IMR-90 (cell line): Measurements from ENCODE around the gene NLGN3. TPM values are rescaled to one million over a fixed set of nuclear protein-coding genes. Genes with fewer than 3 reads are reported as not detected.

Source experiments
- ATAC-seq: fragments of 200-7000 bp; cut with Tn5 transposase; 2 replicates; pipeline ENCODE4 v1.9.1; 2020; ENCODE audit warnings: low read depth, mild to moderate bottlenecking, moderate library complexity
- BruUV-seq: library from RNA; stranded (reverse); fragments of 400-500 nt; replicated peaks from 2 replicates; lab custom pipeline; 2021; lab: Mats Ljungman, UMichigan
- CTCF ChIA-PET: fragments of 300-600 bp; formaldehyde crosslinking; extraction: SDS; loops from one replicate; lab custom pipeline; 2021; ENCODE audit warnings: antibody characterized with exemption; lab: Yijun Ruan, JAX
- POLR2A ChIA-PET: fragments of 300-600 bp; sonication (Branson Sonifier 250); formaldehyde crosslinking; loops from one replicate; lab custom pipeline; 2022; ENCODE audit warnings: antibody characterized with exemption; ENCODE audit not compliant: unreplicated experiment; lab: Charles Lee
- DNase-seq: peaks from one replicate; pipeline ENCODE4 v3.0.0; 2013
- H2AFZ ChIP-seq: replicated peaks from 2 replicates; pipeline ENCODE3; 2013; ENCODE audit warnings: low read length, mild to moderate bottlenecking; ENCODE audit not compliant: poor library complexity
- H2AK5ac ChIP-seq: 2 replicates; pipeline ENCODE4 v1.6.1; 2013; ENCODE audit warnings: low read depth, low read length, inconsistent platforms
- H2AK9ac ChIP-seq: replicated peaks from 2 replicates; pipeline ENCODE3; 2013; ENCODE audit warnings: mild to moderate bottlenecking, low read depth, low read length, moderate library complexity; ENCODE audit not compliant: poor library complexity
- H2BK120ac ChIP-seq: 2 replicates; pipeline ENCODE4 v1.6.1; 2013; ENCODE audit warnings: low read depth, low read length, inconsistent platforms
- H2BK15ac ChIP-seq: 3 replicates; pipeline ENCODE4 v1.6.1; 2013; ENCODE audit warnings: low read depth, low read length, inconsistent platforms
- H2BK20ac ChIP-seq: 2 replicates; pipeline ENCODE4 v1.6.1; 2013; ENCODE audit warnings: low read depth, mild to moderate bottlenecking, inconsistent platforms, low read length, moderate library complexity
- H2BK5ac ChIP-seq: 2 replicates; pipeline ENCODE4 v1.6.1; 2013; ENCODE audit warnings: mild to moderate bottlenecking, low read depth, low read length, inconsistent platforms; ENCODE audit not compliant: poor library complexity, severe bottlenecking
- H3K14ac ChIP-seq: replicated peaks from 2 replicates; pipeline ENCODE4 v1.6.1; 2013; ENCODE audit warnings: low read depth, low read length, inconsistent platforms
- H3K18ac ChIP-seq: 2 replicates; pipeline ENCODE4 v1.6.1; 2013; ENCODE audit warnings: low read depth, low read length, control low read depth
- H3K23ac ChIP-seq: 2 replicates; pipeline ENCODE4 v1.6.1; 2013; ENCODE audit warnings: low read depth, low read length, inconsistent platforms
- H3K27ac ChIP-seq: 2 replicates; pipeline ENCODE4 v1.5.1; 2013; ENCODE audit warnings: mild to moderate bottlenecking, control low read depth, low read length; ENCODE audit not compliant: insufficient read depth
- H3K27me3 ChIP-seq: 2 replicates; pipeline ENCODE4 v1.6.1; 2013; ENCODE audit warnings: low read length; ENCODE audit not compliant: control insufficient read depth, insufficient read depth
- H3K36me3 ChIP-seq: 2 replicates; pipeline ENCODE4 v1.6.1; 2013; ENCODE audit warnings: low read length, mixed read lengths; ENCODE audit not compliant: control insufficient read depth, insufficient read depth
- H3K4ac ChIP-seq: 2 replicates; pipeline ENCODE4 v1.6.1; 2013; ENCODE audit warnings: low read depth, low read length, inconsistent platforms
- H3K4me1 ChIP-seq: 2 replicates; pipeline ENCODE4 v1.6.1; 2013; ENCODE audit warnings: low read length, mixed read lengths; ENCODE audit not compliant: control insufficient read depth, insufficient read depth
- H3K4me2 ChIP-seq: 2 replicates; pipeline ENCODE4 v1.6.1; 2013; ENCODE audit warnings: low read depth, mild to moderate bottlenecking, control low read depth, low read length, moderate library complexity
- H3K4me3 ChIP-seq: 2 replicates; pipeline ENCODE4 v1.5.1; 2013; ENCODE audit warnings: low read depth, mild to moderate bottlenecking, control low read depth, low read length, moderate library complexity; ENCODE audit not compliant: insufficient read depth
- H3K56ac ChIP-seq: 2 replicates; pipeline ENCODE4 v1.6.1; 2013; ENCODE audit warnings: low read length, inconsistent platforms; ENCODE audit not compliant: insufficient read depth; ENCODE audit errors: extremely low read depth
- H3K79me1 ChIP-seq, 2 experiments: 2 replicates each; pipeline ENCODE4 v1.6.1; 2013; ENCODE audit warnings: low read length in 2 of 2, inconsistent platforms in 1 of 2, low read depth in 1 of 2
- H3K9ac ChIP-seq: 2 replicates; pipeline ENCODE4 v1.6.1; 2013; ENCODE audit warnings: low read depth, low read length, control low read depth
- H3K9me1 ChIP-seq: 2 replicates; pipeline ENCODE4 v1.6.1; 2013; ENCODE audit warnings: low read length, inconsistent platforms; ENCODE audit not compliant: insufficient read depth
- H3K9me3 ChIP-seq: 2 replicates; pipeline ENCODE4 v1.6.1; 2013; ENCODE audit warnings: low read length; ENCODE audit not compliant: control insufficient read depth, insufficient read depth
- H4K20me1 ChIP-seq: 2 replicates; pipeline ENCODE4 v1.6.1; 2013; ENCODE audit warnings: low read length, inconsistent platforms; ENCODE audit not compliant: insufficient read depth
- H4K5ac ChIP-seq: 2 replicates; pipeline ENCODE4 v1.6.1; 2013; ENCODE audit warnings: mild to moderate bottlenecking, low read depth, low read length, control low read depth
- H4K8ac ChIP-seq, 2 experiments: 2 replicates each; pipeline ENCODE4 v1.6.1; 2013; ENCODE audit warnings: low read depth in 2 of 2, low read length in 2 of 2, control low read depth in 1 of 2, inconsistent platforms in 1 of 2
- H4K91ac ChIP-seq: 2 replicates; pipeline ENCODE4 v1.6.1; 2013; ENCODE audit warnings: low read depth, low read length, inconsistent platforms; ENCODE audit not compliant: insufficient read depth
- BHLHE40 ChIP-seq: fragments of 150-350 bp; IDR thresholded peaks from 2 replicates; pipeline ENCODE4 v1.6.1; 2016; ENCODE audit warnings: mild to moderate bottlenecking, low read depth, low read length
- CEBPB ChIP-seq: IDR thresholded peaks from 2 replicates; pipeline ENCODE4 v1.6.1; 2012; ENCODE audit warnings: low read depth, low read length, improper control_type of control experiment
- CHD1 ChIP-seq: IDR thresholded peaks from 2 replicates; pipeline ENCODE4 v1.6.1; 2012; ENCODE audit warnings: low read depth, low read length, improper control_type of control experiment
- FOS ChIP-seq: fragments of 150-350 bp; IDR thresholded peaks from 2 replicates; pipeline ENCODE4 v1.6.1; 2016; ENCODE audit warnings: low read depth, low read length
- MAZ ChIP-seq: IDR thresholded peaks from 2 replicates; pipeline ENCODE4 v1.6.1; 2012; ENCODE audit warnings: low read depth, mild to moderate bottlenecking, low read length, improper control_type of control experiment, moderate library complexity, borderline replicate concordance
- MXI1 ChIP-seq: IDR thresholded peaks from 2 replicates; pipeline ENCODE4 v1.6.1; 2012; ENCODE audit warnings: low read depth, mild to moderate bottlenecking, low read length, moderate library complexity, borderline replicate concordance
- NFE2L2 ChIP-seq: fragments of 150-350 bp; IDR thresholded peaks from 2 replicates; pipeline ENCODE4 v1.6.1; 2016; ENCODE audit warnings: low read depth, mild to moderate bottlenecking, low read length
- POLR2A ChIP-seq: IDR thresholded peaks from 2 replicates; pipeline ENCODE4 v1.6.1; 2012; ENCODE audit warnings: mild to moderate bottlenecking, low read depth, low read length
- SMC3 ChIP-seq: fragments of 150-350 bp; IDR thresholded peaks from 2 replicates; pipeline ENCODE4 v1.6.1; 2016; ENCODE audit warnings: low read depth, mild to moderate bottlenecking, antibody characterized with exemption, low read length, moderate library complexity
- WGBS, 2 experiments: methylation state at CpG; one replicate each; pipeline versions ENCODE4 v1.1.5 to v1.1.7; 2013; ENCODE audit warnings: missing lambda C conversion rate in 2 of 2; ENCODE audit not compliant: insufficient read length in 1 of 2; ENCODE audit errors: extremely low coverage in 2 of 2; 5-methylcytosine and 5-hydroxymethylcytosine counted together
- dilution Hi-C: fragments of 300-500 bp; cut with HindIII; formaldehyde crosslinking; loops from one replicate; pipeline ENCODE4 v1.14.3; 2018; ENCODE audit warnings: low sequenced_read_pairs; ENCODE audit not compliant: unreplicated experiment
- in situ Hi-C: fragments of 300-500 bp; cut with MboI; formaldehyde crosslinking; loops from 3 replicates; pipeline ENCODE4 v1.14.3; 2019; ENCODE audit warnings: low sequenced_read_pairs, inconsistent platforms, mixed read lengths
- intact Hi-C: fragments of 100-400 bp; cut with micrococcal nuclease; formaldehyde crosslinking; loops from 2 replicates; pipeline ENCODE4 v1.10.0; 2022
- polyA plus RNA-seq, 3 experiments: library from polyadenylated mRNA; depleted of rRNA; stranded (reverse); fragments of >200 nt; gene quantifications; 2 replicates each; pipeline ENCODE4 v1.2.3, GENCODE V29; 2012; ENCODE audit warnings: low replicate concordance in 1 of 3
- total RNA-seq: library from RNA; depleted of rRNA; stranded (reverse); fragments of >200 nt; gene quantifications from 2 replicates; pipeline ENCODE4 v1.2.3, GENCODE V29; 2012
- TF ChIP-seq, protein P1 (sequence below): fragments of 150-350 bp; IDR thresholded peaks from 2 replicates; pipeline ENCODE4 v1.6.1; 2016; ENCODE audit warnings: low read depth, mild to moderate bottlenecking, low read length, moderate library complexity, borderline replicate concordance
- TF ChIP-seq, protein P2 (sequence below): fragments of 150-350 bp; IDR thresholded peaks from 2 replicates; pipeline ENCODE4 v1.6.1; 2017; ENCODE audit warnings: mild to moderate bottlenecking, antibody characterized with exemption, low read length, low read depth

Gene NLGN3
- total and polyA plus RNA-seq, 2 of the 4 experiments (the other 2 are of a cell fraction), result 0.18 to 0.39 TPM

DNA sequence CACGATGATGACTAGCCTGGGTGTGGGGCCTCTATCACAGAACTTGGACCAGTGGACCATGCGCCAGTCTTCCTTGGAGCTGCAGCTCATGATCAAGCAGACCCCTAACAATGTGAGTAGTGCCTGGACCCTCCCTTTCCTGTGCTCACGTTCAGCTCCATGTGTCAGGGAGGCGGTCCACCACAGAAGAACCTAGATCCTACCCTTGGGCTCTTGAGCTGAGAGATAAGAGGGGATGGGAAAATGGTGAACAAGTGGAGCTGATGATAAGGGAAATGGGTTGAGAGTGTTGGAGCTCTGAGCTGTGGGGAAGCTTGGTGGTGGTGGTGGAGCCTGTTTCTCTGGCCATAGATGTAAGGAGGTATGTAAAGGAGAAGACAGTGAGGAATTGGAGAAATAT is 13.1 kb upstream of the NLGN3 start:
- Histone ChIP-seq H2AFZ (no peak overlapping the region), H3K9ac (no peak overlapping the region), H3K4me3 (no peak overlapping the region), H2AK5ac (no peak overlapping the region), H3K14ac (no peak overlapping the region), H3K4me1 (no peaks in the 10 kb centered on the region), H2BK20ac (no peak overlapping the region), H4K20me1 (peaks cover 5% of the 10 kb centered on the region; the same call in 1 of the 2 replicates), H3K4ac (no peak overlapping the region), H3K27ac (no peak overlapping the region), H3K27me3 (no peaks in the 10 kb centered on the region; the same call in 1 of the 2 replicates), H3K18ac (no peak overlapping the region), H2AK9ac (no peak overlapping the region), H3K9me3 (no peaks in the 10 kb centered on the region), H2BK15ac (no peak overlapping the region), H3K4me2 (no peak overlapping the region), H3K23ac (no peak overlapping the region), H3K36me3 (peaks cover 59% of the 10 kb centered on the region), H3K79me1 (peaks cover 0 to 5% of the 10 kb centered on the region in 2 experiments; a peak in 1 of 4 replicates), H4K91ac (no peak overlapping the region), H3K9me1 (no peaks in the 10 kb centered on the region), H4K8ac (no peak overlapping the region), H4K5ac (no peak overlapping the region), H2BK5ac (no peak overlapping the region), H2BK120ac (no peak overlapping the region), H3K56ac (no peak overlapping the region)
- ChIA-PET CTCF (no interaction called here), POLR2A (no interaction called here)
- dilution Hi-C loops, result no loop called here
- no CpG with 5 or more reads among the region's 4 CpGs for whole genome bisulfite sequencing, 2 experiments
- in situ Hi-C loops, result no loop called here
- TF ChIP-seq, protein P1, sequence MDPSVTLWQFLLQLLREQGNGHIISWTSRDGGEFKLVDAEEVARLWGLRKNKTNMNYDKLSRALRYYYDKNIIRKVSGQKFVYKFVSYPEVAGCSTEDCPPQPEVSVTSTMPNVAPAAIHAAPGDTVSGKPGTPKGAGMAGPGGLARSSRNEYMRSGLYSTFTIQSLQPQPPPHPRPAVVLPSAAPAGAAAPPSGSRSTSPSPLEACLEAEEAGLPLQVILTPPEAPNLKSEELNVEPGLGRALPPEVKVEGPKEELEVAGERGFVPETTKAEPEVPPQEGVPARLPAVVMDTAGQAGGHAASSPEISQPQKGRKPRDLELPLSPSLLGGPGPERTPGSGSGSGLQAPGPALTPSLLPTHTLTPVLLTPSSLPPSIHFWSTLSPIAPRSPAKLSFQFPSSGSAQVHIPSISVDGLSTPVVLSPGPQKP, result no peak
- no peak for TF ChIP-seq MXI1
- no peak for TF ChIP-seq FOS
- TF ChIP-seq, protein P2, sequence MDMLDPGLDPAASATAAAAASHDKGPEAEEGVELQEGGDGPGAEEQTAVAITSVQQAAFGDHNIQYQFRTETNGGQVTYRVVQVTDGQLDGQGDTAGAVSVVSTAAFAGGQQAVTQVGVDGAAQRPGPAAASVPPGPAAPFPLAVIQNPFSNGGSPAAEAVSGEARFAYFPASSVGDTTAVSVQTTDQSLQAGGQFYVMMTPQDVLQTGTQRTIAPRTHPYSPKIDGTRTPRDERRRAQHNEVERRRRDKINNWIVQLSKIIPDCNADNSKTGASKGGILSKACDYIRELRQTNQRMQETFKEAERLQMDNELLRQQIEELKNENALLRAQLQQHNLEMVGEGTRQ, result no peak
- TF ChIP-seq POLR2A, result no peak
- no peak for TF ChIP-seq CHD1
- no peak for TF ChIP-seq NFE2L2
- TF ChIP-seq CEBPB, result no peak
- TF ChIP-seq MAZ, result no peak
- TF ChIP-seq SMC3, result no peak
- no peak for TF ChIP-seq BHLHE40
- BruUV-seq, result no TSS peak
- ATAC-seq, result no peak
- no peak for DNase-seq
- intact Hi-C loops, result no loop called here
